HG03039 (cell line): ENCODE results near the gene YES1.
A peak's percentile ranks its signal among the peaks of the same experiment; 100 is the strongest.

Source experiments
- ATAC-seq: cut with Tn5 transposase; IDR thresholded peaks from one replicate; pipeline ENCODE4 v1.9.1; 2021; ENCODE audit warnings: mild to moderate bottlenecking, moderate library complexity; ENCODE audit not compliant: unreplicated experiment

Gene YES1

GRCh38 chr18:811892-812375 lies at the start of gene YES1:
Gene YES1 (minus strand): TSS chr18:812242. CDS start chr18:756827, 55,415 bp downstream.
- peak; percentile 53 for ATAC-seq

GRCh38 chr18:857986-858385 lies 45.9 kb upstream of the YES1 start:
- no peak for ATAC-seq

DNA sequence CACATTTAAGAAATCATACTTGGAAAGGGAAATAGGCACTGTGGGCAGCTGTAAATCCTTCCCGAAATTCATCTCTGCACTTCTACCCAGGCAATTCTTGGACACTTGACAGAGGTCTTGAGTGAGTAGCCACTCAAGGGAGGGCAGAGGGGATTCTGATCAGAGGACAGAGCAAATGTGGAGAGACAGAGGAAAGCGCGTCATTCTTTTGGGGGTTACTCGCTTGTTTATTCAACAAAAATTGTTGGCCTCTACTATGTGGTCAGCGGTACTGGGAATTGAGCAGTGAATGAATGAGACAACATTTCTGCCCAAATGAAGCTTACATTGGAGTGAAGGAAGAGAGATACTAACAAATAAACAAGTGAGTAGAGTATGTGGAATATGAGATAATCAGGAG lies 41.4 kb upstream of the YES1 start:
- no peak for ATAC-seq

GRCh38 chr18:850960-851359 lies 38.9 kb upstream of the YES1 start:
- no peak for ATAC-seq

GRCh38 chr18:849021-849420 lies 37.0 kb upstream of the YES1 start:
- ATAC-seq: no peak

- no peak for ATAC-seq
Measured at GRCh38 chr18:848062-848861, 36.2 kb upstream of the YES1 start.

DNA sequence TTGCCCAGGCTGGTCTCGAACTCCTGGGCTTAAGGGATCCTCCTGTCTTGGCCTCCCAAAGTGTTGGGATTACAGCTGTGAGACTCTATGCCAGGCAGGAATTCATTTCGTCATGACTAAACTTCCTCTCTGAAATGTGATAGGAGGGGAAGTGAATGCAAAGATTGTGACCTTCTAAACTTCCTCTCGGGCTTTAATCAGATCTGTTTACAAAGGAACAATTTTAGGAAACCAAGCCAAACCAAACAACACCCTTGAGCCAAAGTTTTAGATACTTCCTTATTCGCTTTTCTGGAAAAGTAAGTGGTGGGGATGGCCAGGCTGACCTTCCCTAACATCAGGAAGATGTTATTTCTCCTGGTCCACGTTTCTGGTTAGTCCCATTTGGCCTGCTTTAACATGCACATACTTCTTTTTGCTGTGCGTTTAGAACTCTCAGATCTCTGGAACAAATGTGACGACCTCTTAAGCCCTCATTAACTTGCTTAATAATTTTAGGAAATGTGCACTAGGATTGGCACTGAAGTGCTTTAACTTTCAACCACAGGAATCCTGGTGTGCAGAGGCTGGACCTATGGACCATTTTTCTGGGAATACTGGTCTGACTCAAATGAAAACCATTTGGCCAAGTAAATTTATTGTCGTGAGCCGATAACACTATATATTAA lies 33.2 kb upstream of the YES1 start:
- no peak for ATAC-seq

- no peak for ATAC-seq
Measured at GRCh38 chr18:841647-842370, 29.8 kb upstream of the YES1 start.

GRCh38 chr18:840516-840915 lies 28.5 kb upstream of the YES1 start:
- no peak for ATAC-seq

DNA sequence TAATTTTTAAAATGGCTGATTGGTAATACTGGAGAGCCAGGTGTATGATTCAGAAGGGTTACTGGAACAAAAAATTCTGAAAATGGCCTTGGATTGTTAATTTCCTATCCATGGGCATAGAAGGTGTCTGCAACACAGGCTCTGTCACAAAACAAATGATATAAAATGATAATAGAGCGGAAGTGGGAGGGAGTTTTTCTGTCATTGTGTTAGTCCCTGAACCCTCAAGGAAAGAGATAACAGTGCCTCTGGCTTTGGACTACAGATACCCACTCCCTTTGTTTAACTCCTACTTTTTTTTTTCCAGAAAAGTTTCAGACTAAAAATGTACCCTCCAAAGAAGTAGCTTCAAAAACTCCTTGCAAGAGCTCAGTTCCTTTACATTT lies 28.0 kb upstream of the YES1 start:
- no peak for ATAC-seq

DNA sequence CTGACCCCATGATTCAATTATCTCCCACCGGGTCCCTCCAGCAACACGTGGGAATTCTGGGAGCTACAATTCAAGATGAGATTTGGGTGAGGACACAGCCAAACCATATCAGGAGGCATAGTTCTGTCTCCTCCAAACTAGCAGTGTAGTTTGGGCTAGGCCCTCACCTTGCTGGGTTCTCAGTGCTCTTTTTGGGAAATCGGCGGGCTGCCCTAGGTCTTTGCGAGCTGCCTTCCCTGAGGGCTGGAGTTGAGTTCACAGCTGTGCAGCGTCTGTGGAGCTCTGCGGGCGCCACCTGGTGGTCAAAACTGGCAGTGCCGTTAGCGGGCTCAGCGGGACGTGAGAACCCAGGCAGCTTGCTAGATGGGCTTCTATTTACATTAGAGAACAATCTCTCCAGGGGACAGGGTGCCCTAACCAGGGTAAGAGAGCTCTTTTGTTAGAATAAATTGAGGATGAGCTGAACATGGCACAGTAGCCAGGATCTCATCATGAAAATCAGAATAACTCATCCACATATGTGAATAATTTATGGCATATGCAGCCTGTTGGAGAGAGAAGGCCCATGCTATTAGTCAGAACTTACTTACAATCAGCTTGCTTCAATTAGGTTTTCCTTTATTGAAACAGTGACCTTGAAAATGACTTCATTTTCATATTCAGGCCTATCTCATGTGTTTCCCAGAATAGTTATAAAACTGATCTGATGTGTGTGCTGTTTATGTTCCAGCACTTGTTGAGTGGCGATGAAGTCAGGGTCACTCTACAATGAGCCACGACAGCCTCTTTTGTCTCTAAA lies 27.4 kb upstream of the YES1 start:
- ATAC-seq: peak; percentile 88

GRCh38 chr18:837922-838321 lies 25.9 kb upstream of the YES1 start:
- no peak for ATAC-seq

DNA sequence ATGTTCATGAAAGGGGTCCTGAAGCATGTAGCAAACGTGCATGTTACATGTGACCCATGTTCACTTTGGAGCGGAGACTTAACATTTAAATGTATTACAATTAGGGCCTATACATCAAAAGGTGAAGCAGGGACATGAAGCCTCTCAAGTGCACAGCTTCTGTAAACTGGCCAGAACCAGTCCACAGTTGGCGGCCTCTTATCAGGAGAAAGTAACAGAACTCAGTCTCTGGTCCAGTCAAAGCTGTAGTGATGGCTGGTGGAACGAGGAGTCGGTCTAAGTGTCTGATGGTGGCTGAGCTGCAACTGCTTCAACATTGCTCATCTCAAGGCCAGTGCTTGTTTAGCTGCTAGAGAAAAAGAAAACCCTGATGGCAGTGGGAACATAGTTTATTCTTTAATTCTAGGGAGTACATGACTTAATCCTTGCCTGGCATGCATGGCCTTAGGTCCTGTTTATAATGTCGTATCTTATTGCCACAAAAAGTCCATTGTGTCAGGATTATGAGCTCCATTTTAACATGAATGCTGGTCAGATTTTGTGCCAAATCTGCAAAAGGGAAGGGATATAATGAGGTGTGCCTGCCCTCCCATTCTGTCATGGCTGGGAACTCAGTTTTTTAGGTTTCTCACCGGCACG lies 22.2 kb upstream of the YES1 start:
- ATAC-seq: no peak

DNA sequence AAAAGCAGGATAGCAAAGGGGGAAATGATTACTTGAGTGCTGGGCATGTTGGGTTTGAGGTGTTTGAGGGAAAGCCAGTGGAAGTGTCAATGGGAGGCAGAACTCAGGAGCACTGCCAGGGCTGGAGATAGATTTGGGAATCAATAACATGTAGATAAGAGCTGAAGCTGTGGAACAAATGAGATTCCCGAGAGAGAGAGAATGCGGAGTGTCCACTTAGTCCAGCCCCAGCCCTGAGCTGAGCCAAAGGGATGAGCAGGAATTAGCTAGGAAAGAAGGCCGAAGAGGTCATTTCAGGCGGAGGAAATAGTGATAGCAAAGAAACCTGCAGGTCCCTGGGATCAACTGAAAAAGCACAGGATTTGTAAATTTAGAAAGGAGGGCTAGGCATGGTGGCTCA lies 21.2 kb upstream of the YES1 start:
- no peak for ATAC-seq

- no peak for ATAC-seq
Measured at GRCh38 chr18:832085-832681, 20.1 kb upstream of the YES1 start.

- peak; percentile 45 for ATAC-seq
Measured at GRCh38 chr18:830315-830901, 18.4 kb upstream of the YES1 start.

GRCh38 chr18:829432-829831 lies 17.4 kb upstream of the YES1 start:
- ATAC-seq: no peak

DNA sequence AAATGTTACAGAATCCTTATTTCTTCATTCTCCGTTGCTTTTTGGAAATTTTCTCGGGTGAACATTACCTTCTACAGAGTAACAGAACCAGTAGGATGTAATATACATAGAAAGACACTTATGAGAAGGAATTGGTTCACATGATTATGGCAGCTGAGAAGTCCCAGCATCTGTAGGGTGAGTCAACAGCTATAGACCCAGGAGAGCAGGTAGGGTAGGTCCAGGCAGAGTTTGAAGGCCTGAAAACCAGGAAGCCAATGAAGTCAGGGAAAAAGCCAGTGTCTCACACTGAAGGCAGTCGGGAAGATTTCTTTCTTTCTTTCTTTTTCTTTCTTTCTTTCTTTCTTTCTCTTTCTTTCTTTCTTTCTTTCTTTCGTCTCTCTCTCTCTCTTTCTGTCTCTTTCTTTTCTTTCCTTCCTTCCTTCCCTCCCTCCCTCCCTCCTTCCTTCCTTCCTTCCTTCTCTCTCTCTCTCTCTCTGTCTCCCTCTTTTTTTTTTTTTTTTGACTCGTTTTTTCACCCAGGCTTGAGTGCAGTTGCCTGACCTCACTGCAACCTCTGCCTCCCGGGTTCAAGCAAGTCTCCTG lies 15.1 kb upstream of the YES1 start:
- no peak for ATAC-seq

- ATAC-seq: no peak
Measured at GRCh38 chr18:825891-826585, 14.0 kb upstream of the YES1 start.
